Thoracic aorta (tissue), 2 donors: ENCODE data around the gene ABCB1. TPM values are rescaled to one million over a fixed set of nuclear protein-coding genes. Genes with fewer than 3 reads are reported as not detected.
"Not testable (repeated sequence)": the region's sequence is repeated elsewhere in the genome, so short reads cannot be mapped to it uniquely, and the experiment has no call there.

ENCODE experiments used
- ATAC-seq: fragments of 150-250 bp; one replicate; pipeline ENCODE4 v1.8.0; 2017; ENCODE audit warnings: low read depth; ENCODE audit not compliant: insufficient number of reproducible peaks, low FRiP score
- DNase-seq: peaks from one replicate; pipeline ENCODE4 v3.0.0-alpha.2; 2020; ENCODE audit warnings: low spot score
- H3K27ac ChIP-seq, 2 donors: fragments of 200-600 bp; sonication (generic); 1 replicate in 1 of 2; 2 replicates in 1 of 2; pipeline ENCODE4 v1.5.1; 2016; ENCODE audit warnings: mild to moderate bottlenecking in 2 of 2, moderate library complexity in 2 of 2
- H3K27me3 ChIP-seq: fragments of 200-600 bp; sonication (generic); replicated peaks from 2 replicates; pipeline ENCODE4 v1.6.0; 2016; ENCODE audit warnings: mild to moderate bottlenecking; ENCODE audit not compliant: insufficient read depth
- H3K36me3 ChIP-seq: fragments of 200-600 bp; sonication (generic); one replicate; pipeline ENCODE4 v1.5.1; 2016
- H3K4me1 ChIP-seq, 2 donors: fragments of 200-600 bp; sonication (generic); 1 replicate in 1 of 2; 2 replicates in 1 of 2; pipeline versions ENCODE4 v1.5.1 to v1.6.0; 2016; ENCODE audit warnings: low read depth in 2 of 2, mild to moderate bottlenecking in 1 of 2; ENCODE audit not compliant: control insufficient read depth in 1 of 2
- H3K4me3 ChIP-seq: fragments of 200-600 bp; sonication (generic); 2 replicates; pipeline ENCODE4 v1.5.1; 2016; ENCODE audit warnings: mild to moderate bottlenecking
- H3K9me3 ChIP-seq: fragments of 200-600 bp; sonication (generic); 2 replicates; pipeline ENCODE4 v1.5.1; 2016
- CTCF ChIP-seq: fragments of 200-600 bp; sonication (generic); IDR thresholded peaks from one replicate; pipeline ENCODE4 v1.5.1; 2019; ENCODE audit warnings: antibody characterized with exemption
- total RNA-seq, 2 donors: library from RNA; depleted of rRNA; stranded (reverse); fragments of >200 nt; gene quantifications; one replicate each; pipeline versions ENCODE4 v1.1.0 to v1.2.3, GENCODE V29; 2016

Gene ABCB1
- total RNA-seq, 2 donors from 2014 or later, result 1.4 to 10.6 TPM

- ATAC-seq (no peak), DNase-seq (no peak)
- Histone ChIP-seq H3K27me3 (no peaks in the 10 kb centered on the region), H3K4me1 (peaks cover 5 to 24% of the 10 kb centered on the region in 2 donors), H3K36me3 (no peaks in the 10 kb centered on the region), H3K4me3 (no peak overlapping the region), H3K9me3 (no peaks in the 10 kb centered on the region), H3K27ac (no peak overlapping the region)
- no peak for TF ChIP-seq CTCF
These were observed 129.2 kb downstream of the ABCB1 start for GRCh38 chr7:87471473-87471872.

GRCh38 chr7:87469204-87469603 is 131.5 kb downstream of the ABCB1 start:
- not testable (repeated sequence) for H3K9me3 ChIP-seq, H3K36me3 ChIP-seq, H3K4me3 ChIP-seq, H3K27ac ChIP-seq, DNase-seq, H3K27me3 ChIP-seq, ATAC-seq
- H3K4me1 ChIP-seq, result peaks cover 4 to 14% of the 10 kb centered on the region in 2 donors

GRCh38 chr7:87465534-87465880 is 135.2 kb downstream of the ABCB1 start:
- H3K4me1 ChIP-seq, ATAC-seq, H3K27ac ChIP-seq, H3K36me3 ChIP-seq, H3K4me3 ChIP-seq, H3K27me3 ChIP-seq, H3K9me3 ChIP-seq, DNase-seq: not testable (repeated sequence)

- DNase-seq, ATAC-seq, H3K9me3 ChIP-seq: not testable (repeated sequence)
These were observed 135.7 kb downstream of the ABCB1 start for GRCh38 chr7:87464830-87465533.

GRCh38 chr7:87463982-87464381 is 136.7 kb downstream of the ABCB1 start:
- no peak overlapping the region for H3K4me3 ChIP-seq
- no peak overlapping the region for H3K27ac ChIP-seq
- ATAC-seq (no peak), DNase-seq (no peak)
- H3K36me3 ChIP-seq, result no peaks in the 10 kb centered on the region
- no peaks in the 10 kb centered on the region for H3K27me3 ChIP-seq
- no peaks in the 10 kb centered on the region for H3K4me1 ChIP-seq
- H3K9me3 ChIP-seq, result no peaks in the 10 kb centered on the region
- TF ChIP-seq CTCF, result no peak

More at GRCh38 chr7:87464830-87465533, 135.7 kb downstream of the ABCB1 start:
- H3K36me3 ChIP-seq, H3K4me3 ChIP-seq, H3K4me1 ChIP-seq, H3K27ac ChIP-seq, H3K27me3 ChIP-seq: not testable (repeated sequence)

GRCh38 chr7:87460444-87460843 is 140.2 kb downstream of the ABCB1 start:
- not testable (repeated sequence) for ATAC-seq, H3K4me1 ChIP-seq, DNase-seq, H3K27me3 ChIP-seq, H3K36me3 ChIP-seq, H3K9me3 ChIP-seq, H3K4me3 ChIP-seq, H3K27ac ChIP-seq

GRCh38 chr7:87459941-87460340 is 140.7 kb downstream of the ABCB1 start:
- H3K9me3 ChIP-seq, result no peaks in the 10 kb centered on the region
- H3K4me3 ChIP-seq, result no peak overlapping the region
- no peaks in the 10 kb centered on the region for H3K4me1 ChIP-seq
- H3K27ac ChIP-seq, result no peak overlapping the region
- no peak for TF ChIP-seq CTCF
- ATAC-seq (no peak), DNase-seq (no peak)
- no peaks in the 10 kb centered on the region for H3K36me3 ChIP-seq
- no peaks in the 10 kb centered on the region for H3K27me3 ChIP-seq
